Brain microvascular endothelial cell (primary cell): ENCODE results near the gene ZSWIM8.
A peak's percentile ranks its signal among the peaks of the same experiment; 100 is the strongest.

ENCODE experiments used
- DNase-seq: peaks from one replicate; pipeline ENCODE4 v3.0.0-alpha.2; 2020
- H3K27ac ChIP-seq: fragments of 250-450 bp; sonication (Bioruptor Pico); 2 replicates; pipeline ENCODE4 v1.5.1; 2020; ENCODE audit warnings: mild to moderate bottlenecking, moderate library complexity
- H3K27me3 ChIP-seq: fragments of 250-450 bp; sonication (Bioruptor Pico); replicated peaks from 2 replicates; pipeline ENCODE4 v1.5.1; 2020; ENCODE audit warnings: mild to moderate bottlenecking
- H3K36me3 ChIP-seq: fragments of 250-450 bp; sonication (Bioruptor Pico); replicated peaks from 2 replicates; pipeline ENCODE4 v1.5.1; 2020; ENCODE audit warnings: mild to moderate bottlenecking
- H3K4me3 ChIP-seq: 2 replicates; pipeline ENCODE4 v1.5.1; 2011; ENCODE audit warnings: low read depth, mild to moderate bottlenecking, control low read depth, low read length, moderate library complexity
- CTCF ChIP-seq: IDR thresholded peaks from 2 replicates; pipeline ENCODE4 v1.5.1; 2011; ENCODE audit warnings: low read depth, mild to moderate bottlenecking, moderate library complexity, low read length, control low read depth, inconsistent platforms; ENCODE audit errors: missing control alignments
- in situ Hi-C: cut with HindIII; loops from 2 replicates; pipeline ENCODE4 v1.10.0; 2017; ENCODE audit warnings: low sequenced_read_pairs, low pct_ligation_motif_present

Gene ZSWIM8

GRCh38 chr10:73801253-73801590 lies 15.8 kb downstream of the ZSWIM8 start:
- Histone ChIP-seq H3K27ac (no peak overlapping the region), H3K36me3 (peaks cover 92% of the 10 kb centered on the region), H3K4me3 (no peak overlapping the region), H3K27me3 (no peaks in the 10 kb centered on the region)
- no peak for TF ChIP-seq CTCF
- in situ Hi-C loops, result no loop called here
- no peak for DNase-seq

GRCh38 chr10:73802276-73802991 lies 17.0 kb downstream of the ZSWIM8 start:
- no peak for DNase-seq
- Histone ChIP-seq H3K36me3 (peaks cover 90% of the 10 kb centered on the region), H3K4me3 (no peak overlapping the region), H3K27me3 (no peaks in the 10 kb centered on the region), H3K27ac (no peak overlapping the region)
- in situ Hi-C loops, result no loop called here
- TF ChIP-seq CTCF, result peak; percentile 3

- DNase-seq, result no peak
- in situ Hi-C loops, result no loop called here
- Histone ChIP-seq H3K36me3 (peaks cover 84% of the 10 kb centered on the region), H3K4me3 (no peak overlapping the region), H3K27ac (no peak overlapping the region), H3K27me3 (no peaks in the 10 kb centered on the region)
- no peak for TF ChIP-seq CTCF
Measured at GRCh38 chr10:73803680-73804286, 18.4 kb downstream of the ZSWIM8 start.

- TF ChIP-seq CTCF, result no peak
- Histone ChIP-seq H3K27me3 (no peaks in the 10 kb centered on the region), H3K27ac (no peak overlapping the region), H3K4me3 (no peak overlapping the region), H3K36me3 (peaks cover 61% of the 10 kb centered on the region)
- in situ Hi-C loops, result no loop called here
- no peak for DNase-seq
Measured at GRCh38 chr10:73806176-73806950, 21.0 kb downstream of the ZSWIM8 start.

GRCh38 chr10:73807471-73807870 lies 22.1 kb downstream of the ZSWIM8 start:
- DNase-seq, result no peak
- in situ Hi-C loops, result no loop called here
- TF ChIP-seq CTCF, result no peak
- Histone ChIP-seq H3K4me3 (no peak overlapping the region), H3K36me3 (peaks cover 50% of the 10 kb centered on the region), H3K27ac (no peak overlapping the region), H3K27me3 (no peaks in the 10 kb centered on the region)
